Measurements from ENCODE around the gene FBLN1.
"Not testable (repeated sequence)": the region's sequence is repeated elsewhere in the genome, so short reads cannot be mapped to it uniquely, and the experiment has no call there.

The FBLN1 gene

GRCh38 chr22:45476814-45477213 lies 25.9 kb upstream of the FBLN1 start:
- DNase-seq (ENCODE audit: insufficient read length, low spot score) (no peak), FAIRE-seq (no peak)

GRCh38 chr22:45477366-45478107 lies 25.1 kb upstream of the FBLN1 start:
- DNase-seq (ENCODE audit: insufficient read length, low spot score) (no peak), FAIRE-seq (no peak)

GRCh38 chr22:45478108-45478771 lies 24.4 kb upstream of the FBLN1 start:
- no peak for FAIRE-seq
- no peak for DNase-seq (ENCODE audit: insufficient read length, low spot score)

GRCh38 chr22:45480717-45481116 lies 22.0 kb upstream of the FBLN1 start:
- FAIRE-seq (no peak), DNase-seq (ENCODE audit: insufficient read length, low spot score) (no peak)

- FAIRE-seq = no peak
- DNase-seq (ENCODE audit: insufficient read length, low spot score) = no peak
These were observed 21.0 kb upstream of the FBLN1 start for GRCh38 chr22:45481661-45482060.

- FAIRE-seq (no peak), DNase-seq (ENCODE audit: insufficient read length, low spot score) (no peak)
These were observed 20.5 kb upstream of the FBLN1 start for GRCh38 chr22:45482169-45482568.

- DNase-seq (ENCODE audit: insufficient read length, low spot score) = no peak
- FAIRE-seq = no peak
These were observed 19.4 kb upstream of the FBLN1 start for GRCh38 chr22:45483319-45483718.

- DNase-seq (ENCODE audit: insufficient read length, low spot score) (no peak), FAIRE-seq (no peak)
These were observed 18.7 kb upstream of the FBLN1 start for GRCh38 chr22:45483918-45484499.

- FAIRE-seq = no peak
- DNase-seq (ENCODE audit: insufficient read length, low spot score) = no peak
These were observed 17.9 kb upstream of the FBLN1 start for GRCh38 chr22:45484742-45485141.

GRCh38 chr22:45485261-45485660 lies 17.4 kb upstream of the FBLN1 start:
- FAIRE-seq (no peak), DNase-seq (ENCODE audit: insufficient read length, low spot score) (no peak)

- FAIRE-seq (no peak), DNase-seq (ENCODE audit: insufficient read length, low spot score) (no peak)
These were observed 13.8 kb upstream of the FBLN1 start for GRCh38 chr22:45488764-45489370.

- DNase-seq (ENCODE audit: insufficient read length, low spot score) (no peak), FAIRE-seq (no peak)
These were observed 11.8 kb upstream of the FBLN1 start for GRCh38 chr22:45490836-45491235.

- FAIRE-seq (no peak), DNase-seq (ENCODE audit: insufficient read length, low spot score) (no peak)
These were observed 10.8 kb upstream of the FBLN1 start for GRCh38 chr22:45491841-45492240.

- FAIRE-seq (no peak), DNase-seq (ENCODE audit: insufficient read length, low spot score) (no peak)
These were observed 9.4 kb upstream of the FBLN1 start for GRCh38 chr22:45493286-45493771.

- not testable (repeated sequence) for FAIRE-seq
These were observed 8.4 kb upstream of the FBLN1 start for GRCh38 chr22:45494306-45494705.

GRCh38 chr22:45495616-45496015 lies 7.1 kb upstream of the FBLN1 start:
- FAIRE-seq; DNase-seq (ENCODE audit: insufficient read length, low spot score): not testable (repeated sequence)

More at GRCh38 chr22:45494306-45494705, 8.4 kb upstream of the FBLN1 start:
- not testable (repeated sequence) for DNase-seq (ENCODE audit: insufficient read length, low spot score)

GRCh38 chr22:45496451-45496941 lies 6.2 kb upstream of the FBLN1 start:
- FAIRE-seq (no peak), DNase-seq (ENCODE audit: insufficient read length, low spot score) (no peak)

- DNase-seq (ENCODE audit: insufficient read length, low spot score) = no peak
- FAIRE-seq = no peak
These were observed 5.1 kb upstream of the FBLN1 start for GRCh38 chr22:45497351-45498145.

GRCh38 chr22:45499746-45500145 lies 2.9 kb upstream of the FBLN1 start:
- DNase-seq (ENCODE audit: insufficient read length, low spot score) (no peak), FAIRE-seq (no peak)

GRCh38 chr22:45503050-45503815 lies 550 bp downstream of the FBLN1 start:
- DNase-seq (ENCODE audit: insufficient read length, low spot score) = no peak
- FAIRE-seq = no peak

Measured in GM19239 (cell line).